ENCODE results near the gene MAN1A1.
"Not testable (repeated sequence)": the region's sequence is repeated elsewhere in the genome, so short reads cannot be mapped to it uniquely, and the experiment has no call there.

MAN1A1 gene

DNA sequence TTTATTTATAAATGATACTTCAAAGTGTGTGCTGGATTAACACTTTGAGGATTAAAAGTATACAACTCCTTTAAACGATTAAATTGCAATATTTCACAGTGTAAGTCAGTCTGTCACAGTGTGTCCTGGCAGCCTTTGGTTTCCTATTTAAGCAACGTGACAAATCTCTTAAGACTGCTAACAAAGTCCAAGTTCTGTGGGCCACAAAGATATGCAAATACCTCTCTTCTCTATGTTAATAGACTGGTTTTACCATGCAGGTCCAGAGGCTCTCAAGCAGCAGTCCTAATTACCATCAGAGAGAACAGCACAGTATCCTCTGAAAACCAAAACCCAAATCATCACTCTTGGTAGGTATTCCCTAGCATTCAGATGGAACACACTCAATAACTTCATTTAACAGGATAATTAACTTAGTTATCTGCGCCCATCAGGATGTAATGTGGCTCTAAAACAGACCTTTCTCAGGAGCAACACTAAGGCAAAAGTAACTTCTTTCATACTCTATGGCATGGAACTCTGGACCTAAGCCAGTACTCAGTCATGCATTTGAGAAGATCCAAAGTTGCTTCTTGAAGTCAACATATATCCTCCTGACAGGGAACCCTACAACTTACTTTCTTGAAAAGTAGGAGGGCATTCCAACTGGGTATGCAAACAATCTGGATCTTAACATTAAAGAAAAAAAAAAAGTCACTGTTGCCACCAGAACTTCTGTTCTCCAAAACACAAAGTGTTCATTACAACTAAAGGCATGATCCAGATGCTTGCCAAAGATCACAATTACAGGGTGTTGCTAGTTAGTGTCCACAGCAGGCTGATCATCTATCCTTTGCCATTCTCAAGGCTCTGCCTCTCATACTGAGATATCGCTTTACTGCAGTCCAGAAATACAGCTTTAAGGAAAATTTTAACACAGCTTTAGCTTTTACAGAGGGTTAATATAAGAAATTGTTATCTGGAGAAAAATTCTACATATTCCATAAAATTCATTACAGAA, 53.2 kb downstream of the MAN1A1 start:
- Histone ChIP-seq H3K4me3 (IDR thresholded peaks at IDR 0.05; ENCODE audit: insufficient read depth, low read depth, low read length) (no peak overlapping the region), H3K4me2 (no peak overlapping the region), H3K79me2 (ENCODE audit: insufficient read depth, low read depth) (no peaks in the 10 kb centered on the region), H2AFZ (ENCODE audit: low read depth) (no peak overlapping the region), H4K20me1 (ENCODE audit: insufficient read depth) (no peaks in the 10 kb centered on the region), H3K36me3 (ENCODE audit: insufficient read depth) (no peaks in the 10 kb centered on the region), H3K4me1 (ENCODE audit: low read depth, poor library complexity, severe bottlenecking) (no peaks in the 10 kb centered on the region), H3K9ac (no peak overlapping the region), H3K27me3 (ENCODE audit: insufficient read depth, low read depth) (no peaks in the 10 kb centered on the region), H3K27ac (no peak overlapping the region)
- no peak for TF ChIP-seq CTCF (conservative IDR thresholded peaks at IDR 0.05; ENCODE audit: low read depth, low read length)

- no peak overlapping the region for H2AFZ ChIP-seq (ENCODE audit: low read depth)
- H4K20me1 ChIP-seq (ENCODE audit: insufficient read depth), result no peaks in the 10 kb centered on the region
- TF ChIP-seq CTCF (conservative IDR thresholded peaks at IDR 0.05; ENCODE audit: low read depth, low read length), result no peak
- no peak overlapping the region for H3K4me3 ChIP-seq (IDR thresholded peaks at IDR 0.05; ENCODE audit: insufficient read depth, low read depth, low read length)
- no peaks in the 10 kb centered on the region for H3K27me3 ChIP-seq (ENCODE audit: insufficient read depth, low read depth)
- H3K27ac ChIP-seq, result no peak overlapping the region
- no peaks in the 10 kb centered on the region for H3K79me2 ChIP-seq (ENCODE audit: insufficient read depth, low read depth)
- no peaks in the 10 kb centered on the region for H3K4me1 ChIP-seq (ENCODE audit: low read depth, poor library complexity, severe bottlenecking)
- H3K4me2 ChIP-seq, result no peak overlapping the region
- H3K36me3 ChIP-seq (ENCODE audit: insufficient read depth), result no peaks in the 10 kb centered on the region
- no peak overlapping the region for H3K9ac ChIP-seq
These were observed 54.6 kb downstream of the MAN1A1 start for GRCh38 chr6:119294984-119295383.

DNA sequence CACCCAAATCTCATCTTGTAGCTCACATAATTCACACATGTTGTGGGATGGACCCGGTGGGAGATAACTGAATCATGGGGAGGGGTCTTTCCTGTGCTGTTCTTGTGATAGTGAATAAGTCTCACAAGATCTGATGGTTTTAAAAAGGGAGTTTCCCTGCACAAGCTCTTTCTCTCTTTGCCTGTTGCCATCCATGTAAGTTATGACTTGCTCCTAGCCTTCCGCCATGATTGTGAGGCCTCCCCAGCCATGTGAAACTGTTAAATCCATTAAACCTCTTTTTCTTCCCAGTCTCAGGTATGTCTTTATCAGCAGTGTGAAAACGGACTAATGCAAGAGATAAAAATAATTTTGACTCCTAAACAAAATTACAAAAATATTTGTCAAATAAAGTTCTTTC, 58.5 kb downstream of the MAN1A1 start:
- H4K20me1 ChIP-seq (ENCODE audit: insufficient read depth), result not testable (repeated sequence)

GRCh38 chr6:119290306-119290705, 59.3 kb downstream of the MAN1A1 start:
- no peak for TF ChIP-seq CTCF (conservative IDR thresholded peaks at IDR 0.05; ENCODE audit: low read depth, low read length)
- Histone ChIP-seq H3K4me2 (no peak overlapping the region), H3K9ac (no peak overlapping the region), H3K36me3 (ENCODE audit: insufficient read depth) (no peaks in the 10 kb centered on the region; the same call in 1 of the 2 replicates), H2AFZ (ENCODE audit: low read depth) (no peak overlapping the region), H3K27me3 (ENCODE audit: insufficient read depth, low read depth) (no peaks in the 10 kb centered on the region), H3K27ac (no peak overlapping the region), H3K79me2 (ENCODE audit: insufficient read depth, low read depth) (no peaks in the 10 kb centered on the region), H3K4me3 (IDR thresholded peaks at IDR 0.05; ENCODE audit: insufficient read depth, low read depth, low read length) (no peak overlapping the region), H3K4me1 (ENCODE audit: low read depth, poor library complexity, severe bottlenecking) (no peaks in the 10 kb centered on the region), H4K20me1 (ENCODE audit: insufficient read depth) (no peaks in the 10 kb centered on the region)

More for the DNA sequence above, 58.5 kb downstream of the MAN1A1 start:
- not testable (repeated sequence) for H3K4me3 ChIP-seq (IDR thresholded peaks at IDR 0.05; ENCODE audit: insufficient read depth, low read depth, low read length); H3K27ac ChIP-seq; H3K36me3 ChIP-seq (ENCODE audit: insufficient read depth); H2AFZ ChIP-seq (ENCODE audit: low read depth); H3K79me2 ChIP-seq (ENCODE audit: insufficient read depth, low read depth); H3K4me1 ChIP-seq (ENCODE audit: low read depth, poor library complexity, severe bottlenecking); H3K27me3 ChIP-seq (ENCODE audit: insufficient read depth, low read depth); H3K4me2 ChIP-seq; H3K9ac ChIP-seq

DNA sequence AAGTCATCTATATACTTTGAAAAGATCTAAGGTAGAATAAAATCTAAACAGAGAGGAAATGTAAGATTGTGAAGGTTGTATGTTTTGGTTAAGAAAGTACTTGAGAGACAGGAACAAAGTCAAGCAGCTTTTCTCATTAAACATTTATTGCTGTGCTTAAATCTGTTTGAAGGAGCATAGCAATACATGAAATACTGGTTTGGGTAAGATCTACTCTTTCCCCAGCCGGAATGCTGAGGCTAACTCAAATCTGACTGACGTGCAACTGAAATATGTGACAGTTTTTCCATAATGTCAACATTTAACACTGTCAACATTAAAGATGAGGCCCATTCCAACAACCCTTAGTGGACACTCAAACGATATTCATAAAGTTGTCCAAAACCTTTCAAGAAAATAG, 59.9 kb downstream of the MAN1A1 start:
- Histone ChIP-seq H3K9ac (no peak overlapping the region), H3K79me2 (ENCODE audit: insufficient read depth, low read depth) (no peaks in the 10 kb centered on the region), H3K4me1 (ENCODE audit: low read depth, poor library complexity, severe bottlenecking) (no peaks in the 10 kb centered on the region), H3K4me3 (IDR thresholded peaks at IDR 0.05; ENCODE audit: insufficient read depth, low read depth, low read length) (no peak overlapping the region), H3K27ac (no peak overlapping the region), H4K20me1 (ENCODE audit: insufficient read depth) (no peaks in the 10 kb centered on the region), H2AFZ (ENCODE audit: low read depth) (no peak overlapping the region), H3K36me3 (ENCODE audit: insufficient read depth) (no peaks in the 10 kb centered on the region; the same call in 1 of the 2 replicates), H3K27me3 (ENCODE audit: insufficient read depth, low read depth) (no peaks in the 10 kb centered on the region), H3K4me2 (no peak overlapping the region)
- TF ChIP-seq CTCF (conservative IDR thresholded peaks at IDR 0.05; ENCODE audit: low read depth, low read length), result no peak
